SJCRH30 (cell line): ENCODE measurements around the gene EMILIN1. TPM values are rescaled to one million over a fixed set of nuclear protein-coding genes. Genes with fewer than 3 reads are reported as not detected.
A peak's percentile ranks its signal among the peaks of the same experiment; 100 is the strongest.
"Not testable (repeated sequence)": the region's sequence is repeated elsewhere in the genome, so short reads cannot be mapped to it uniquely, and the experiment has no call there.

Experiments
- DNase-seq, 2 experiments: peaks; one replicate each; pipeline ENCODE4 v3.0.0-alpha.2; 2015 to 2020
- H3K27ac ChIP-seq: fragments of 250-450 bp; sonication (Bioruptor Pico); 2 replicates; pipeline ENCODE4 v1.5.1; 2020; ENCODE audit warnings: mild to moderate bottlenecking, moderate library complexity
- H3K27me3 ChIP-seq: fragments of 250-450 bp; sonication (Bioruptor Pico); 2 replicates; pipeline ENCODE4 v1.5.1; 2020; ENCODE audit warnings: mild to moderate bottlenecking, moderate library complexity
- H3K36me3 ChIP-seq: fragments of 250-450 bp; sonication (Bioruptor Pico); 2 replicates; pipeline ENCODE4 v1.5.1; 2020; ENCODE audit warnings: mild to moderate bottlenecking, moderate library complexity
- H3K4me1 ChIP-seq: fragments of 250-450 bp; sonication (Bioruptor Pico); 2 replicates; pipeline ENCODE4 v1.5.1; 2020; ENCODE audit warnings: mild to moderate bottlenecking, moderate library complexity
- H3K4me3 ChIP-seq: fragments of 250-450 bp; sonication (Bioruptor Pico); 2 replicates; pipeline ENCODE4 v1.5.1; 2020; ENCODE audit warnings: mild to moderate bottlenecking, moderate library complexity
- H3K9me3 ChIP-seq: fragments of 250-450 bp; sonication (Bioruptor Pico); replicated peaks from 2 replicates; pipeline ENCODE4 v1.5.1; 2020; ENCODE audit warnings: mild to moderate bottlenecking, moderate library complexity
- total RNA-seq: library from RNA; depleted of rRNA; stranded (reverse); fragments of >200 nt; shearing (Covaris generic); gene quantifications from 2 replicates; pipeline ENCODE4 v1.2.3, GENCODE V29; 2014

EMILIN1 gene
- total RNA-seq, 1 experiment from 2014 or later = 80.5 TPM

GRCh38 chr2:27109083-27109482 is 30.7 kb downstream of the EMILIN1 start:
- Histone ChIP-seq H3K36me3 (no peaks in the 10 kb centered on the region), H3K27me3 (peaks cover 30% of the 10 kb centered on the region), H3K27ac (no peak overlapping the region), H3K4me1 (no peaks in the 10 kb centered on the region), H3K4me3 (no peak overlapping the region), H3K9me3 (no peaks in the 10 kb centered on the region)
- DNase-seq = no peak

DNA sequence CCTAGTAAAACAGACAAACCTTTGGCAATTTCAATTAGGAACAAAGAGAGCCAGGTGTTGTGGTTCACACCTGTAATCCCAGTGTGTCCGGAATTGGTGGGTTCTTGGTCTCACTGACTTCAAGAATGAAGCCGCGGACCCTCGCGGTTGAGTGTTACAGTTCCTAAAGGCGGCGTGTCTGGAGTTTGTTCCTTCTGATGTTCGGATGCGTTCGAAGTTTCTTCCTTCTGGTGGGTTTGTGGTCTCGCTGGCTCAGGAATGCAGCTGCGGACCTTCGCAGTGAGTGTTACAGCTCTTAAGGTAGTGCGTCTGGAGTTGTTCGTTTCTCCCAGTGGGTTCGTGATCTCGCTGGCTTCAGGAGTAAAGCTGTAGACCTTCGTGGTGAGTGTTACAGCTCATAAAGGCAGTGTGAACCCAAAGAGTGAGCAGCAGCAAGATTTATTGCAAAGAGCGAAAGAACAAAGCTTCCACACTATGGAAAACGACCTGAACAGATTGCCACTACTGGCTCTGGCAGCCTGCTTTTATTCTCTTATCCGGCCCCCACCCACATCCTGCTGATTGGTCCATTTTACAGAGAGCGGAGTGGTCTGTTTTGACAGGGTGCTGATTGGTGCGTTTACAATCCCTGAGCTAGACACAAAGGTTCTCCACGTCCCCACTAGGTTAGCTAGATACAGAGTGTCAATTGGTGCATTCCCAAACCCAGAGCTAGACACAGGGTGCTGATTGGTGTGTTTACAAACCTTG is 32.4 kb downstream of the EMILIN1 start:
- not testable (repeated sequence) for H3K27ac ChIP-seq, DNase-seq, H3K36me3 ChIP-seq, H3K4me1 ChIP-seq, H3K4me3 ChIP-seq, H3K9me3 ChIP-seq
- peaks cover 24% of the 10 kb centered on the region for H3K27me3 ChIP-seq

DNA sequence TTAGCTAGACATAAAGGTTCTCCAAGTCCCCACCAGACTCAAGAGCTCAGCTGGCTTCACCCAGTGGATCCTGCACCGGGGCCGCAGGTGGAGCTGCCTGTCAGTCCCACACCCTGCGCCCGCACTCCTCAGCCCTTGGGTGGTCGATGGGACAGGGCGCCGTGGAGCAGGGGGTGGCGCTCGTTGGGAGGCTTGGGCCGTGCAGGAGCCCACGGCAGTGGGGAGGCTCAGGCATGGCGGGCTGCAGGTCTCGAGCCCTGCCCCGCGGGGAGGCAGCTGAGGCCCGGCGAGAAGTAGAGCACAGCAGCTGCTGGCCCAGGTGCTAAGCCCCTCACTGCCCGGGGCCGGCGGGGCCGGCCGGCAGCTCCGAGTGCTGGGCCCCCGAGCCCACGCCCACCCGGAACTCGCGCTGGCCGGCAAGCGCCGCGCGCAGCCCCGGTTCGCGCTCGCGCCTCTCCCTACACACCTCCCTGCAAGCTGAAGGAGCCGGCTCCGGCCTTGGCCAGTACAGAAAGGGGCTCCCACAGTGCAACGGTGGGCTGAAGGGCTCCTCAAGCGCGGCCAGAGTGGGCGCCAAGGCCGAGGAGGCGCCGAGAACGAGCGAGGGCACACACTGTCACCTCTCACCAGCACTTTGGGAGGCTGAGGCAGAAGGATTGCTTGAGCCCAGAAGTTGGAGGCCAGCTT is 33.1 kb downstream of the EMILIN1 start:
- H3K9me3 ChIP-seq, H3K36me3 ChIP-seq, H3K4me3 ChIP-seq, H3K27ac ChIP-seq, H3K4me1 ChIP-seq, DNase-seq: not testable (repeated sequence)
- H3K27me3 ChIP-seq = peaks cover 18% of the 10 kb centered on the region

- Histone ChIP-seq H3K27ac (no peak overlapping the region), H3K9me3 (no peaks in the 10 kb centered on the region), H3K4me3 (no peak overlapping the region), H3K4me1 (no peaks in the 10 kb centered on the region), H3K36me3 (no peaks in the 10 kb centered on the region), H3K27me3 (peaks cover 23% of the 10 kb centered on the region)
- no peak for DNase-seq
These were observed 37.1 kb downstream of the EMILIN1 start for GRCh38 chr2:27115519-27115918.

GRCh38 chr2:27117995-27118524 is 39.6 kb downstream of the EMILIN1 start:
- no peaks in the 10 kb centered on the region for H3K4me1 ChIP-seq
- no peaks in the 10 kb centered on the region for H3K36me3 ChIP-seq
- H3K27me3 ChIP-seq = peaks cover 36% of the 10 kb centered on the region
- H3K9me3 ChIP-seq = no peaks in the 10 kb centered on the region
- no peak overlapping the region for H3K4me3 ChIP-seq
- H3K27ac ChIP-seq = no peak overlapping the region
- DNase-seq = no peak

GRCh38 chr2:27118525-27119329 is 40.3 kb downstream of the EMILIN1 start, which contains the start of gene CGREF1:
Gene CGREF1, minus strand, starts transcription at chr2:27119128. Its CDS starts 14,762 bp downstream, at chr2:27104366.
- no peak within 1 kb of the TSS for H3K27ac ChIP-seq
- no peak within 1 kb of the TSS for H3K4me3 ChIP-seq
- no peaks in the 10 kb centered on the region for H3K4me1 ChIP-seq
- DNase-seq = no peak
- H3K36me3 ChIP-seq = no peaks in the 10 kb centered on the region
- peaks cover 36% of the 10 kb centered on the region for H3K27me3 ChIP-seq
- H3K9me3 ChIP-seq = no peaks in the 10 kb centered on the region

DNA sequence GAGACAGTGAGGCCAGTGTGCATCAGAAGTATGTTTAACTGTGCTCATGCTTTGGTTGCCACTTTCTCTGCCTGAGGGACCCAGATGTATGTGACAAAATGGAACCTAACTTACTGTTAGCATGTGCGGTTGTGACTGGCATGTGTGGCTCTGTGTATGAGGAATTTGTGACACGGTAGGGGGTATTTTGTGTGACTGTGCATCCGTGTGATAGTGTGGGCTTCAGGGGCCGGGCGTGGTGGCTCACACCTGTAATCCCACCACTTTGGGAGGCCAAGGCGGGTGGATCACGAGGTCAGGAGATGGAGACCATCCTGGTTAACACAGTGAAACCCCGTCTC is 40.9 kb downstream of the EMILIN1 start:
- not testable (repeated sequence) for H3K4me3 ChIP-seq, DNase-seq
- H3K27me3 ChIP-seq = peaks cover 36% of the 10 kb centered on the region

GRCh38 chr2:27121906-27122305 is 43.5 kb downstream of the EMILIN1 start:
- Histone ChIP-seq H3K9me3 (no peaks in the 10 kb centered on the region), H3K4me3 (no peak overlapping the region), H3K4me1 (no peaks in the 10 kb centered on the region), H3K27me3 (peaks cover 28% of the 10 kb centered on the region), H3K36me3 (no peaks in the 10 kb centered on the region), H3K27ac (no peak overlapping the region)
- DNase-seq = no peak

More for the DNA sequence above, 40.9 kb downstream of the EMILIN1 start:
- not testable (repeated sequence) for H3K27ac ChIP-seq, H3K36me3 ChIP-seq, H3K4me1 ChIP-seq, H3K9me3 ChIP-seq

DNA sequence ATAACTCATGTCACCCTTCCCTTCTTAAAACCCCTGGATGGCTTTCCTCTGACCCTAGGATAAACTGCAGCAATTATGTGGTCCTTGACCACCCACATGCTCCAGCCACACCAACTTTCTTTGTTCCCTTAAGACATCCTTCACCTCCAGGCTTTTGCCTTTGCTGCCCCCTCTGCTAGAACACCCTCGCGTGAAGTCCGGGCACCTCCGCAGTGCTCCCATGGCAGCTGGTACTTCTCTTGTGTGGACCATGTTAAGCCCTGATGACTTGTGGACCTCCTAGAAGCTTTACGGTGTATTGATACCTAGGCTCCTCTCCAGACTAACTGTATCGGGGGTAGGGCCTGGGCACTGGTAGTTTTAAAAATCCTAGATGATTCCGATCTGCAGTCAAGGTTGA is 44.4 kb downstream of the EMILIN1 start:
- no peaks in the 10 kb centered on the region for H3K36me3 ChIP-seq
- DNase-seq = no peak
- H3K4me1 ChIP-seq = no peaks in the 10 kb centered on the region
- peaks cover 27% of the 10 kb centered on the region for H3K27me3 ChIP-seq
- H3K9me3 ChIP-seq = no peaks in the 10 kb centered on the region
- no peak overlapping the region for H3K27ac ChIP-seq
- no peak overlapping the region for H3K4me3 ChIP-seq

- Histone ChIP-seq H3K9me3 (no peaks in the 10 kb centered on the region), H3K27me3 (peaks cover 22% of the 10 kb centered on the region), H3K27ac (no peak within 1 kb of the TSS), H3K4me1 (no peaks in the 10 kb centered on the region), H3K4me3 (peak within 1 kb of the TSS; percentile 52), H3K36me3 (no peaks in the 10 kb centered on the region)
- DNase-seq = no peak
These were observed 45.1 kb downstream of the EMILIN1 start, which contains the start of gene ABHD1 for GRCh38 chr2:27123302-27124150. Gene ABHD1, plus strand, starts transcription at chr2:27123815. Its CDS starts 134 bp downstream, at chr2:27123949.

- no peaks in the 10 kb centered on the region for H3K4me1 ChIP-seq
- DNase-seq = no peak
- no peaks in the 10 kb centered on the region for H3K36me3 ChIP-seq
- H3K27me3 ChIP-seq = peaks cover 20% of the 10 kb centered on the region
- H3K27ac ChIP-seq = no peak overlapping the region
- H3K4me3 ChIP-seq = no peak overlapping the region
- no peaks in the 10 kb centered on the region for H3K9me3 ChIP-seq
These were observed 46.7 kb downstream of the EMILIN1 start for GRCh38 chr2:27125104-27125503.

- Histone ChIP-seq H3K36me3 (peaks cover 4% of the 10 kb centered on the region; the same call in 1 of the 2 replicates), H3K4me3 (no peak overlapping the region), H3K4me1 (no peaks in the 10 kb centered on the region), H3K27me3 (peaks cover 9% of the 10 kb centered on the region), H3K9me3 (no peaks in the 10 kb centered on the region), H3K27ac (no peak overlapping the region)
- no peak for DNase-seq
These were observed 47.9 kb downstream of the EMILIN1 start for GRCh38 chr2:27126252-27126710.

DNA sequence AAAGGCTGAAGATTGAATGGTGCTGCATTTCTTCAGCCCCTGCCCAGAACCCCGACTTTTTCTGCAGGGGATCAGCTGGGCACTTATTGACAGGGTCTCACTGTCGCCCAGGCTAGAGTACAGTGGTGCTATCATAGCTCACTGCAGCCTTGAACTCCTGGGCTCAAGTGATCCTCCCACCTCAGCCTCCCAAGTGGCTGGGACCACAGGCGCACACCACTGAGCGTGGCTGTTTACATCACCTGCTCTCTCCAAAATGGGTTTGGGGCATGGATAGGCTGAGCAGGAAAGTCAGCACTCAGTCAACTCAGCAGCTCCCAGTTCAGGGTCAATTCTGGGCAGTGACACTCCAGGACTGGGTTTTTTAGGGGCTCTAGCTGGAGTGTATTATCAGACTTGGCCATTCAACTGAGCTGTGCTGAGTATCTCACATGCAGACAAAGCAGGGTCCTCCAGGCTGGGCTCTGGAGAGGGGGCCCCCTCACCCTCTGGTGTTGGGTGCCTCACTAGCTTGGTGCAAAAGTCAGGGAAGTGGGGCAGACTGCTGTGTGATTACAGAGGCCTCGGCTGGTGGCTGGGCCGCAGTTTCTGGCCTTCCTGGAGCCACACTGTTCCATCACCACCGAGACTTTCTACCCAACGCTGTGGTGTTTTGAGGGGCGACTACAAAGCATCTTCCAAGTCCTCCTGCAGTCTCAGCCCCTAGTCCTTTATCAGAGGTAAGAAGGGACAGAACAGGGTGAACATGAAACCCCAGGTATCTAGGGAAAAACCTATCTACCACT is 49.7 kb downstream of the EMILIN1 start:
- Histone ChIP-seq H3K4me3 (no peak overlapping the region), H3K4me1 (peaks cover 1% of the 10 kb centered on the region; the same call in 1 of the 2 replicates)

More for the DNA sequence above, 49.7 kb downstream of the EMILIN1 start:
- DNase-seq = no peak
- H3K27me3 ChIP-seq = no peaks in the 10 kb centered on the region; the same call in 1 of the 2 replicates
- H3K9me3 ChIP-seq = no peaks in the 10 kb centered on the region
- no peak overlapping the region for H3K27ac ChIP-seq
- H3K36me3 ChIP-seq = peaks cover 6% of the 10 kb centered on the region; the same call in 1 of the 2 replicates
